Keratinocyte (primary cell): ENCODE results near the gene ECI1. TPM values are rescaled to one million over a fixed set of nuclear protein-coding genes. Genes with fewer than 3 reads are reported as not detected.

Experiments used
- DNase-seq: peaks from one replicate; pipeline ENCODE4 v3.0.0-alpha.2; 2011; ENCODE audit warnings: low read depth, missing footprints, low spot score
- FAIRE-seq: peaks from 2 replicates; lab custom pipeline; 2011; peaks lifted over from hg19 to GRCh38; lab: Jason Lieb, UNC
- H2AFZ ChIP-seq: 2 replicates; pipeline ENCODE4 v1.6.0; 2012; ENCODE audit warnings: low read length, control low read depth, inconsistent platforms; ENCODE audit not compliant: control insufficient read depth
- H3K27ac ChIP-seq: 2 replicates; pipeline ENCODE4 v1.5.1; 2011; ENCODE audit warnings: low read length; ENCODE audit not compliant: control insufficient read depth, insufficient read depth
- H3K27me3 ChIP-seq: 3 replicates; pipeline ENCODE4 v1.6.0; 2011; ENCODE audit warnings: low read length; ENCODE audit not compliant: control insufficient read depth, insufficient read depth; ENCODE audit errors: extremely low read depth
- H3K36me3 ChIP-seq, 2 experiments: 2 replicates in 1 of 2; 3 replicates in 1 of 2; pipeline ENCODE4 v1.5.1; 2011; ENCODE audit warnings: low read length in 2 of 2, mild to moderate bottlenecking in 1 of 2; ENCODE audit not compliant: control insufficient read depth in 2 of 2, insufficient read depth in 2 of 2; ENCODE audit errors: extremely low read depth in 1 of 2
- H3K4me1 ChIP-seq: 3 replicates; pipeline ENCODE4 v1.5.1; 2011; ENCODE audit warnings: low read length; ENCODE audit not compliant: control insufficient read depth, insufficient read depth; ENCODE audit errors: extremely low read depth
- H3K4me2 ChIP-seq: 3 replicates; pipeline ENCODE4 v1.6.0; 2011; ENCODE audit warnings: low read depth, low read length; ENCODE audit not compliant: control insufficient read depth, insufficient read depth; ENCODE audit errors: extremely low read depth
- H3K4me3 ChIP-seq, 3 experiments: fragments of 200-600 bp in 1 of 3; sonication (generic) in 1 of 3; 2 replicates in 2 of 3; 3 replicates in 1 of 3; pipeline ENCODE4 v1.5.1; 2011 to 2016; ENCODE audit warnings: low read length in 3 of 3, mild to moderate bottlenecking in 3 of 3, control low read depth in 2 of 3, inconsistent platforms in 1 of 3, low read depth in 1 of 3, mixed read lengths in 1 of 3, mixed run types in 1 of 3, moderate library complexity in 1 of 3; ENCODE audit not compliant: control insufficient read depth in 2 of 3, insufficient read depth in 2 of 3; ENCODE audit errors: extremely low read depth in 1 of 3
- H3K79me2 ChIP-seq: 2 replicates; pipeline ENCODE4 v1.6.0; 2012; ENCODE audit warnings: low read length; ENCODE audit not compliant: control insufficient read depth, insufficient read depth
- H3K9ac ChIP-seq: 3 replicates; pipeline ENCODE4 v1.6.0; 2011; ENCODE audit warnings: low read length; ENCODE audit not compliant: control insufficient read depth, insufficient read depth; ENCODE audit errors: extremely low read depth
- H3K9me1 ChIP-seq: 3 replicates; pipeline ENCODE4 v1.6.0; 2011; ENCODE audit warnings: low read length; ENCODE audit not compliant: control insufficient read depth, insufficient read depth; ENCODE audit errors: extremely low read depth
- H3K9me3 ChIP-seq: 2 replicates; pipeline ENCODE4 v1.5.1; 2012; ENCODE audit warnings: low read depth, low read length; ENCODE audit not compliant: control insufficient read depth
- H4K20me1 ChIP-seq: 3 replicates; pipeline ENCODE4 v1.6.0; 2011; ENCODE audit warnings: low read length; ENCODE audit not compliant: control insufficient read depth, insufficient read depth; ENCODE audit errors: extremely low read depth
- EZH2 ChIP-seq: IDR thresholded peaks from one replicate; pipeline ENCODE4 v1.6.1; 2012; ENCODE audit warnings: inconsistent platforms, mild to moderate bottlenecking, low read length, moderate library complexity
- dilution Hi-C: fragments of 300-500 bp; cut with MboI; formaldehyde crosslinking; loops from one replicate; pipeline ENCODE4 v1.7.0; 2020; ENCODE audit warnings: low sequenced_read_pairs; ENCODE audit not compliant: extremely low pct_ligation_motif_present
- polyA plus RNA-seq, 5 experiments: library from polyadenylated mRNA; depleted of rRNA in 3 of 5; stranded (reverse) in 3 of 5; stranded (forward) in 1 of 5; unstranded in 1 of 5; fragments of >200 nt; gene quantifications; 1 replicate in 1 of 5; 2 replicates in 3 of 5; 3 replicates in 1 of 5; pipeline versions ENCODE4 v1.2.1 to v1.2.3, GENCODE V29; 2011 to 2012; ENCODE audit warnings: missing spikeins in 2 of 5, low read depth in 1 of 5, low replicate concordance in 1 of 5
- TF ChIP-seq, protein P1 (sequence below), 3 experiments: IDR thresholded peaks in 1 of 3; conservative IDR thresholded peaks in 1 of 3; optimal IDR thresholded peaks in 1 of 3; 2 replicates in 2 of 3; 3 replicates in 1 of 3; pipeline versions ENCODE3 to v1.5.1; 2011; ENCODE audit warnings: low read length in 3 of 3, mild to moderate bottlenecking in 3 of 3, moderate library complexity in 2 of 3, control low read depth in 1 of 3, inconsistent platforms in 1 of 3; ENCODE audit not compliant: insufficient read depth in 2 of 3; ENCODE audit errors: extremely low read depth in 1 of 3

The ECI1 gene
- polyA plus RNA-seq, 1 donor (not counting 4 experiments of a cell fraction or from before 2014, with no cell fraction given), result 19.7 TPM

DNA sequence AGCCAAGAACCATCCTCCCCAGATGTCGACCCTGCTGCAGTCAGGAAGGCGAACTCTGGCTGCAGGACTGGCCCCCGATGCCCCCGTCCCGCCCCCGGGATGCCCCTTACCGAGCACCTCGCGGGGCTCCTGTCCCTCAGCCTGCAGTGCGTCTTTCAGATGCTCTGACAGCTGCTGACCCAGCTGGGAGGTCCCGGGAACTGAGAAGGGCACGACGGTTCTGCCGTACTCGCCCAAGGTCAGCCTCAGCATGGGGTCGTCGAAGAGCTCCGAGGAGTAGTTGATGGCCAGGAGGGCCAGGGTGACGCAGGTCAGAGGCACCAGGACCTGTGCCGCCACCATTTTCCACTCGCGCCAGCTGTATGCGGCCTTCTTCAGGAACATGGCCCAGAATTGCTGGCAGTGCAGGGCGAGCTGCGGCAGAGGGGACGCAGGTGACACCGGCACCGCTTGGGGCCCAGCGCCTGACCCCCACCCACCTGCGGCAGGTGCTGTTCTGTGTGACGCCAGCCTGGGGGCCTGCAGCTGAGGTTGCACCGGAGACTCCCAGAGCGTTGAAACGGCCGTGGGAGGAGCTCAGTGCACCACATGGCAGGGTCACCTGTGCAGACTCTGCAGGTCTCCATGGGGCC, 36.6 kb upstream of the ECI1 start:
- FAIRE-seq (no peak), DNase-seq (no peak)
- H3K27ac ChIP-seq, result no peak overlapping the region
- no peak overlapping the region for H3K9ac ChIP-seq
- no peaks in the 10 kb centered on the region for H3K36me3 ChIP-seq
- dilution Hi-C loops, result no loop called here
- H3K9me3 ChIP-seq, result no peaks in the 10 kb centered on the region
- no peaks in the 10 kb centered on the region for H4K20me1 ChIP-seq
- peaks cover 4% of the 10 kb centered on the region for H3K4me1 ChIP-seq
- no peaks in the 10 kb centered on the region for H3K9me1 ChIP-seq
- TF ChIP-seq, protein P1, sequence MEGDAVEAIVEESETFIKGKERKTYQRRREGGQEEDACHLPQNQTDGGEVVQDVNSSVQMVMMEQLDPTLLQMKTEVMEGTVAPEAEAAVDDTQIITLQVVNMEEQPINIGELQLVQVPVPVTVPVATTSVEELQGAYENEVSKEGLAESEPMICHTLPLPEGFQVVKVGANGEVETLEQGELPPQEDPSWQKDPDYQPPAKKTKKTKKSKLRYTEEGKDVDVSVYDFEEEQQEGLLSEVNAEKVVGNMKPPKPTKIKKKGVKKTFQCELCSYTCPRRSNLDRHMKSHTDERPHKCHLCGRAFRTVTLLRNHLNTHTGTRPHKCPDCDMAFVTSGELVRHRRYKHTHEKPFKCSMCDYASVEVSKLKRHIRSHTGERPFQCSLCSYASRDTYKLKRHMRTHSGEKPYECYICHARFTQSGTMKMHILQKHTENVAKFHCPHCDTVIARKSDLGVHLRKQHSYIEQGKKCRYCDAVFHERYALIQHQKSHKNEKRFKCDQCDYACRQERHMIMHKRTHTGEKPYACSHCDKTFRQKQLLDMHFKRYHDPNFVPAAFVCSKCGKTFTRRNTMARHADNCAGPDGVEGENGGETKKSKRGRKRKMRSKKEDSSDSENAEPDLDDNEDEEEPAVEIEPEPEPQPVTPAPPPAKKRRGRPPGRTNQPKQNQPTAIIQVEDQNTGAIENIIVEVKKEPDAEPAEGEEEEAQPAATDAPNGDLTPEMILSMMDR (optimal IDR thresholded peaks at IDR 0.05 in 1 of 3, IDR thresholded peaks at IDR 0.05 in 1 of 3, conservative IDR thresholded peaks at IDR 0.05 in 1 of 3; ENCODE audit: extremely low read depth in 1 of 3, insufficient read depth in 2 of 3, low read length in 3 of 3), result no peak
- TF ChIP-seq EZH2, result no peak
- H2AFZ ChIP-seq, result no peak overlapping the region
- H3K27me3 ChIP-seq, result peaks cover 4% of the 10 kb centered on the region
- H3K79me2 ChIP-seq, result no peaks in the 10 kb centered on the region
- H3K4me3 ChIP-seq, result no peak overlapping the region
- H3K4me2 ChIP-seq, result no peak overlapping the region

DNA sequence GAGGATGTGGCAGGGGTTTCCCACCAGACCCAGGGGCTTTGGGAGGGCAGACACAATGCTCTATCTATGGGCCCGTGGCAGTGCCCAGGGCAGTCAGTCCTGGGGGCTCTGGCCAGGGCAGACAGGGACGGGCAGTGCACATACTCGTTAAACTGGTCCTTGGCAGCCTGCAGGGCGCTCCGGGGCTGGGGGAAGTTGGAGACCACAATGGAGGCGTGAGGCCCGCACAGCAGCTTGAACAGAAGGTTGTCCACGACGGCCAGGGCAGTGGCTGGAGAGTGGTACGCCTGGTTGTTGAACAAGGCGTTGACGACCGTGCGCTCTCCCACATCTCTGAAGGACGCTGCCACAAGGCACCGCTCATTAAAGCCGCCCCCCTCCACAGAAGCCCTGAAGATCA, 35.2 kb upstream of the ECI1 start:
- Histone ChIP-seq H3K4me1 (peaks cover 4% of the 10 kb centered on the region), H3K4me3 (no peak overlapping the region), H3K4me2 (no peak overlapping the region), H3K27me3 (peaks cover 4% of the 10 kb centered on the region), H3K9me1 (no peaks in the 10 kb centered on the region), H3K9me3 (no peaks in the 10 kb centered on the region), H3K79me2 (no peaks in the 10 kb centered on the region), H3K27ac (no peak overlapping the region), H4K20me1 (no peaks in the 10 kb centered on the region), H3K9ac (no peak overlapping the region), H2AFZ (no peak overlapping the region), H3K36me3 (no peaks in the 10 kb centered on the region)
- dilution Hi-C loops, result no loop called here
- DNase-seq (no peak), FAIRE-seq (no peak)
- TF ChIP-seq, protein P1 (optimal IDR thresholded peaks at IDR 0.05 in 1 of 3, IDR thresholded peaks at IDR 0.05 in 1 of 3, conservative IDR thresholded peaks at IDR 0.05 in 1 of 3; ENCODE audit: extremely low read depth in 1 of 3, insufficient read depth in 2 of 3, low read length in 3 of 3), result no peak
- no peak for TF ChIP-seq EZH2
